ENCODE results near the gene SMCO2. TPM values are rescaled to one million over a fixed set of nuclear protein-coding genes. Genes with fewer than 3 reads are reported as not detected.

Gene SMCO2
- total RNA-seq, 1 experiment from 2014 or later: not detected

GRCh38 chr12:27528788-27529187, 82.3 kb downstream of the SMCO2 start:
- H3K4me1 ChIP-seq (ENCODE audit: control insufficient read depth in 1 of 2, insufficient read depth in 2 of 2, low read length in 2 of 2): peaks cover 29 to 42% of the 10 kb centered on the region in 2 experiments
- ATAC-seq (no peak), DNase-seq (ENCODE audit: low read depth, low spot score) (no peak)
- no peaks in the 10 kb centered on the region for H4K20me1 ChIP-seq (ENCODE audit: insufficient read depth)
- H3K9me3 ChIP-seq (ENCODE audit: control insufficient read depth in 1 of 2, insufficient read depth in 1 of 2, low read depth in 1 of 2, low read length in 2 of 2): no peaks in the 10 kb centered on the region
- CTCF ChIA-PET: no interaction called here
- no peak overlapping the region for H3K4me2 ChIP-seq (ENCODE audit: low read length)
- no peaks in the 10 kb centered on the region for H3K9me2 ChIP-seq (ENCODE audit: insufficient read depth)
- POLR2A ChIA-PET: no interaction called here
- H3K4me3 ChIP-seq (replicated peaks in 1 of 2; ENCODE audit: low read depth in 1 of 2, low read length in 2 of 2): no peak overlapping the region
- H3K9ac ChIP-seq (ENCODE audit: low read length): no peak overlapping the region
- RAD21 ChIA-PET (ENCODE audit: low non-redundant PET in 1 of 2, low total read pairs in 2 of 2, uncharacterized antibody in 2 of 2, unreplicated experiment in 2 of 2): no interaction called here
- intact Hi-C loops (cut with micrococcal nuclease): no loop called here
- no peak overlapping the region for H2AFZ ChIP-seq (ENCODE audit: low read depth, low read length, poor library complexity, severe bottlenecking)
- no peak overlapping the region for H3K27ac ChIP-seq (ENCODE audit: low read depth, low read length)
- no peak for TF ChIP-seq JUND (IDR thresholded peaks at IDR 0.05)
- TF ChIP-seq CTCF (IDR thresholded peaks at IDR 0.05 in 2 of 3, conservative IDR thresholded peaks at IDR 0.05 in 1 of 3; ENCODE audit: borderline replicate concordance in 1 of 3, insufficient read depth in 1 of 3, low read depth in 2 of 3, low read length in 2 of 3): no peak
- TF ChIP-seq EZH2phosphoT487 (IDR thresholded peaks at IDR 0.05; ENCODE audit: borderline replicate concordance): no peak
- no peak for TF ChIP-seq MAX (IDR thresholded peaks at IDR 0.05)
- TF ChIP-seq RAD21 (IDR thresholded peaks at IDR 0.05; ENCODE audit: low read depth): no peak
- H3K27me3 ChIP-seq (ENCODE audit: insufficient read depth, low read length): no peaks in the 10 kb centered on the region
- no peaks in the 10 kb centered on the region for H3K36me3 ChIP-seq (ENCODE audit: control insufficient read depth in 1 of 2, insufficient read depth in 2 of 2, low read length in 2 of 2)
- H3K79me2 ChIP-seq (ENCODE audit: insufficient read depth, low read length): peaks cover 94% of the 10 kb centered on the region
- BruUV-seq (replicated peaks): no TSS peak

- Histone ChIP-seq H3K9me2 (ENCODE audit: insufficient read depth) (no peaks in the 10 kb centered on the region), H3K9ac (ENCODE audit: low read length) (no peak overlapping the region), H3K27ac (ENCODE audit: low read depth, low read length) (no peak overlapping the region), H3K4me2 (ENCODE audit: low read length) (peak overlapping the region; percentile 28), H3K4me3 (replicated peaks in 1 of 2; ENCODE audit: low read depth in 1 of 2, low read length in 2 of 2) (no peak overlapping the region), H2AFZ (ENCODE audit: low read depth, low read length, poor library complexity, severe bottlenecking) (no peak overlapping the region), H3K79me2 (ENCODE audit: insufficient read depth, low read length) (peaks cover 97% of the 10 kb centered on the region), H3K27me3 (ENCODE audit: insufficient read depth, low read length) (no peaks in the 10 kb centered on the region), H4K20me1 (ENCODE audit: insufficient read depth) (no peaks in the 10 kb centered on the region), H3K4me1 (ENCODE audit: control insufficient read depth in 1 of 2, insufficient read depth in 2 of 2, low read length in 2 of 2) (peaks cover 41 to 44% of the 10 kb centered on the region in 2 experiments), H3K36me3 (ENCODE audit: control insufficient read depth in 1 of 2, insufficient read depth in 2 of 2, low read length in 2 of 2) (no peaks in the 10 kb centered on the region), H3K9me3 (ENCODE audit: control insufficient read depth in 1 of 2, insufficient read depth in 1 of 2, low read depth in 1 of 2, low read length in 2 of 2) (no peaks in the 10 kb centered on the region)
- DNase-seq (ENCODE audit: low read depth, low spot score) (no peak), ATAC-seq (peak; percentile 46; the same call in 1 of the 2 replicates)
- TF ChIP-seq POLR2AphosphoS5 (IDR thresholded peaks at IDR 0.05; ENCODE audit: low read depth, low read length) (no peak), ELF1 (IDR thresholded peaks at IDR 0.05; ENCODE audit: borderline replicate concordance, low read depth) (no peak), POLR2A (IDR thresholded peaks at IDR 0.05; ENCODE audit: borderline replicate concordance, extremely low read depth, insufficient read depth, insufficient read length) (no peak), REST (IDR thresholded peaks at IDR 0.05; ENCODE audit: low read depth) (no peak), CTCF (IDR thresholded peaks at IDR 0.05 in 2 of 3, conservative IDR thresholded peaks at IDR 0.05 in 1 of 3; ENCODE audit: borderline replicate concordance in 1 of 3, insufficient read depth in 1 of 3, low read depth in 2 of 3, low read length in 2 of 3) (no peak), CEBPB (IDR thresholded peaks at IDR 0.05; ENCODE audit: low read depth) (no peak)
- no TSS peak for BruUV-seq (replicated peaks)
- ChIA-PET RAD21 (ENCODE audit: low non-redundant PET in 1 of 2, low total read pairs in 2 of 2, uncharacterized antibody in 2 of 2, unreplicated experiment in 2 of 2) (interaction anchor here in 1 of 2 experiments (0.8 kb wide), 1 partner anchor 19 kb away, joined by 3 read pairs; no protein-coding TSS in a partner anchor), POLR2A (no interaction called here), CTCF (interaction anchor here (1.1 kb wide), 1 partner anchor 104 kb away, joined by 3 read pairs; no protein-coding TSS in a partner anchor)
- intact Hi-C loops (cut with micrococcal nuclease): no loop called here
Observed at GRCh38 chr12:27530157-27530922, 83.8 kb downstream of the SMCO2 start.
